ENCODE data around the gene SORBS2. TPM values are rescaled to one million over a fixed set of nuclear protein-coding genes. Genes with fewer than 3 reads are reported as not detected.

Gene SORBS2
- polyA plus RNA-seq, 3 donors: 63.0 to 86.9 (median 86.2) TPM

DNA sequence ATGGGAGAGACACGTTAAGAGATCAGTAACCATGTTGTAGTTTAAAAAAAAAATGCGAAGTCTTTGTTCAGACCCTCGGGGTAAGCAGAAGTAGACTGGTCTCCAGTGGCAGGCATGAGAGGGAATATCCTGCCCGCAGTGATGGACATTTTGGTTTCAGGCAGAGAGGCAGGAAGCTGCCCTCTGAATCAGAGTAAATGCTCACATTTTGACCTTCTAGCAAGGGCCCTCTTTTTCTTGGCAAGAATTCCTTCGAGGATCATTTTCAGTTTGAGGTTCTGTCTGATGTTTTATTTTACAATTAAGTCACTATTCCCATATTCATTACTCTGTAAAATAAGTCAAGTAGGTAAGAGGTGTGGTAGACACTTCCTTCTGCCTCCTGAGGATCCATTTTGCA lies 28.4 kb downstream of the SORBS2 start:
- no peak for DNase-seq (ENCODE audit: extremely low read depth in 1 of 11, low read depth in 9 of 11, low spot score in 4 of 11)

DNA sequence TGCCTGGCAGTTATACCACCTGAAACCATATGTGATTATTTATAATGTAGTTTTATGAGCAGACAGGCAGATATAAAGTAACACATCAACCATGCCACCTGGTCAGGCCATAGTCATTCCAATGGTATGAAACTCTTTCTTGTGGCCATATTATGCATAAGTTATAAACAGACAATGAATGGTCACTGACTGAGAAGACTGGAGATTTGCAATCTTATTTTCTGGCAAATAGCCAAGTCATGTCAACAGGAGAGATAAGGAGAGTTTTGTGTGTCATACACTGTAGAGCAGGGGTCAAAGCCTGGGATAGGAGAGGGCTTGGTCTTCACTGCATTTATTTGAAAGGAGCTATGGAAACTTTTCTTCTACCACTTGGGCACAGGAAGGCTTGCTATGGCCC lies 29.5 kb downstream of the SORBS2 start:
- DNase-seq (ENCODE audit: extremely low read depth in 1 of 11, low read depth in 9 of 11, low spot score in 4 of 11): no peak

- no peak for DNase-seq (ENCODE audit: extremely low read depth in 1 of 11, low read depth in 9 of 11, low spot score in 4 of 11)
These were observed 30.3 kb downstream of the SORBS2 start for GRCh38 chr4:185781555-185782215.

- DNase-seq (ENCODE audit: extremely low read depth in 1 of 11, low read depth in 9 of 11, low spot score in 4 of 11): no peak
These were observed 31.5 kb downstream of the SORBS2 start for GRCh38 chr4:185780472-185780871.

DNA sequence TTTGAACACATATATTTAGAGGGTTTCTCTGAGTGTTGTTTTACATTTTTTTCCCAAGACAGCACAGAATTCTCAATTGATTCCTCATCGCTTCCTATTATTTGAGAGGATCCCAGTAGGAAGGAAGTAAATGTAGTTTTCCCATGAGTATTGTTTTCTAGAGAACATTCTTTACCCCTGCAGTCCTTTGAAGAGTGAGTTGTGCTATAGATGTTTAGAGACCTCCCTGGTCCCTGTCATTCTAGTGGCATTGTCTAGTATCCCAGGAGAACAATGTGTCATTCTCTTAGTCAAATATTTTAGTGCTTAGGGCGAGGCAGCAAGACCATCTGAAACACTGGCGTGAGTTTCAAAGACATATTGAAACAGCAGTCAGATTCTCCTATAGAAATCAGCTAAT lies 32.5 kb downstream of the SORBS2 start:
- DNase-seq (ENCODE audit: extremely low read depth in 1 of 11, low read depth in 9 of 11, low spot score in 4 of 11): no peak

DNA sequence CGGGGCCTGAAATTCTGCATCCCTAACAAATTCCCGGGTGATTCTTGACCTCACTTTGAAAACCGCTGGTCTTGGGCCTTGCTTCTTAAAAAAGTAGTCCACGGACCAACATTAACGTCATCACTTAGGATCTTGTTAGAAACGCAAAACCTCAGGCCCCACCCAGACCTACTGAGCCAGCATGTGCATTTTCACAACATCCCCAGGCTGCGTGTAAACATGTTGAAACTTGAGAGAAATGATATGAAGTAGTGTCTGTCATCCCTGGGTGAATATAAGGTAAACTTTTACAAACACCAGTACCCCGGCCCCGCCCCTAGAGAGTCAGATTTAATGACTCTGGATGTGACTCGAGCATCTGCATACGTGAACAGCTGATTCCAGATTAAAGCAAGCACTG lies 33.7 kb downstream of the SORBS2 start:
- DNase-seq (ENCODE audit: extremely low read depth in 1 of 11, low read depth in 9 of 11, low spot score in 4 of 11): no peak

DNA sequence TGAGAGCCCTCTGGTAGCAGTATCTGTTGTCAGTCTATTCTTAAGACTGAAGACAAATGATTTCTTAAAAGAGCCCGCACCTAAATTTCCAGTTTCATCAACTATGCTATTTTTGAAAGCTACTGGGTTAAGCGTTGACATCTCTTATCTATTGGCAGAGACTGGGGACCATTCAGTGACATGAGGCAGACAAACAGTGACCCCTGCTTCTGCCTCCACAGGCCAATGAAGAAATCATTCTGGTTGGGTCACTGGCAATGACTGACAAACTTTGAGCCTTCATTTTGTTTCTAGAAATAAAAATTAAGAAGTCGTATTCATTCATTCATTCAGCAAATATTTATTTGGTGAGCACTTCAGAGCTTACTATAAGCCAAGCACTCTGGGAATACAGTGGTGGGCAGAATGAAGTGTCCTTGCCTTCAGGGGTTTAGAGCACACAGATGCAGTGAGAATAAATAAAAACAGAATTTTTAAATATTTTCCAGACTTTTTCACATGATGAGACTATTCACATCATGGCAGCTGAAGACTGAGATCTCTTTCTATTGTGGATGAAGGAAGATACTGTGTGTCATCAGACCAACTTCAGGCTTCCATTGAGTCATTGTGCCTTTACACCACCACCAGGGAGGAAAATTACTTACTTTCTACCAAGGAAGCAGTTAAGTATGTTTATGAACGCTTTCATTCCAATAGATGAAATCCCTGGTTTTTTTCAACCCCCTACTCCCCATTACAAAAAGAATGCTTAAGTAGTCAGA lies 36.0 kb downstream of the SORBS2 start:
- DNase-seq (ENCODE audit: extremely low read depth in 1 of 11, low read depth in 9 of 11, low spot score in 4 of 11): no peak

- peak in 1 of 11 donors; percentile 26 for DNase-seq (ENCODE audit: extremely low read depth in 1 of 11, low read depth in 9 of 11, low spot score in 4 of 11)
These were observed 36.9 kb downstream of the SORBS2 start for GRCh38 chr4:185774845-185775680.

GRCh38 chr4:185774131-185774653 lies 37.8 kb downstream of the SORBS2 start:
- peak in 1 of 11 donors; percentile 29 for DNase-seq (ENCODE audit: extremely low read depth in 1 of 11, low read depth in 9 of 11, low spot score in 4 of 11)

- no peak for DNase-seq (ENCODE audit: extremely low read depth in 1 of 11, low read depth in 9 of 11, low spot score in 4 of 11)
These were observed 38.6 kb downstream of the SORBS2 start for GRCh38 chr4:185773419-185773818.

- no peak for DNase-seq (ENCODE audit: extremely low read depth in 1 of 11, low read depth in 9 of 11, low spot score in 4 of 11)
These were observed 39.5 kb downstream of the SORBS2 start for GRCh38 chr4:185772391-185773093.

DNA sequence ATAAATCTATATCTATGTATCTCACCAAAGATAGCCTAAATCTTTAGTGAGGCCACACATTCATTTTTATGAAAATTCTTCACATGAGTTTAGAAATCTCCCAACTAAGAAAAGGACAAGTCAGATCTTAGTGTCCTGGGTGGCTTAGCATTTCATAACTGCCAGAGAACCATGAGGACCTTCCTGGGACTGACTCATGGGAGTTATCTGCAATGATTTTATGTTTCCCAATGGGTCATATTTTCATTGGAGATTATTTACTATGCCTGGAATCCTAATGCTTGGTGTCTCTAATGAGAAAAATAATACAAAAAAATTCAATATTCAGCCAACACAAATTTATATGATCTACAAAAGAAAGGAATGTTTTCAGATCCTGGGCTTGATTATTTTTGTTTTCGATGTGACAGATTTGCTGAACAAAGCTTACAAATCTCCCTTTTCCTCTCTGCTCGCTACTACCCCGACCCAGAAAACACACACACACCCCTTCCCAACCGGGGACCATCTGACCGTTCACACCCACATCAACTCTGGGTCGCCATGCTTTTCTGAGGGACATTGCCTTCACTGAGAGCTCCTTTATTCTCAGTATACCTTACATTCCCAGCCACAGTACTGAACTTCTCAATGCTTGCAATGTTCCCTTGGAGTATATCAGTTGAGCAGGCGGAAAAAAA lies 40.1 kb downstream of the SORBS2 start:
- DNase-seq (ENCODE audit: extremely low read depth in 1 of 11, low read depth in 9 of 11, low spot score in 4 of 11): no peak

GRCh38 chr4:185767528-185767927 lies 44.5 kb downstream of the SORBS2 start:
- no peak for DNase-seq (ENCODE audit: extremely low read depth in 1 of 11, low read depth in 9 of 11, low spot score in 4 of 11)

- no peak for DNase-seq (ENCODE audit: extremely low read depth in 1 of 11, low read depth in 9 of 11, low spot score in 4 of 11)
These were observed 47.1 kb downstream of the SORBS2 start for GRCh38 chr4:185764876-185765275.

DNA sequence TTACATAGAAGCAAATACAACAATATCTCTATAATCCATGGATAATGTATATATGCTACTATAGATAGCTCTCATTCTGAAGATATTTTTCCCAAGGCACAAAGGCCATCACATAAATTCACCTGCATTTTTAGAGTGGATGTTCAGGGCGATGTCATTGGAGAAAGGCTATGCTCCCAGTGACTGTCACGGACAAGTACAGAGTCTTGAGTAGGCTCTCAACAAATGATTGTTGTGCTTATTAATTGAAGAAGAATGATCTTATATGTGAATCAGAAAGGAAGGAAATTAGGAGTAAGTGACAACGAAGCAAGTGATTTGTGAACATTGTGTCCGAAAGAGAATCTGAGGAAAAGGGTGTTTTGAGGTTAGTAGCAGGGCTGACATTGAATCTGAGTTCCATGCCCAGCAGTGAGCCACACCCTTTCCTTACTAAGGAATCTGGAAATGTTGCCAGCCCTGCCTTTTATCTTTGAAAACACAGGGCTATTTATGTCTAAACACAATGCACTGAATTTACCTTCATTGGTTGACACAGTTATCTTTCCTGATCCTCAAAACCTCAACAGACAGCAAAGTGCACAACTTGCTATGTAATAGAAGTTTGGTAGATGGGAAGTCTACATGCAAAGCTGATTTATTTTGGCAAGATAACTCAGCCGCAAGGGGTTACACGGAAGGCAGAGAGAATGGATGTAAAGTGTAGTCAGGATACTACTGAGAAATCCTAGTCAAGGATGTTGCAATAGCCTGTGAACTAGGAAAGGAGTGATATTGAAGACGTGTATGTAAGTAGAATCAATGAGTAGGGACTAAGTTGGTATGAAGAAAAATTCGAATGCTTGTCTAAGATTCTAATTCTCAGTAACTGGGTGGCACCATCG lies 50.4 kb downstream of the SORBS2 start:
- no peak for DNase-seq (ENCODE audit: extremely low read depth in 1 of 11, low read depth in 9 of 11, low spot score in 4 of 11)

GRCh38 chr4:185758807-185759206 lies 53.2 kb downstream of the SORBS2 start:
- DNase-seq (ENCODE audit: extremely low read depth in 1 of 11, low read depth in 9 of 11, low spot score in 4 of 11): no peak

DNA sequence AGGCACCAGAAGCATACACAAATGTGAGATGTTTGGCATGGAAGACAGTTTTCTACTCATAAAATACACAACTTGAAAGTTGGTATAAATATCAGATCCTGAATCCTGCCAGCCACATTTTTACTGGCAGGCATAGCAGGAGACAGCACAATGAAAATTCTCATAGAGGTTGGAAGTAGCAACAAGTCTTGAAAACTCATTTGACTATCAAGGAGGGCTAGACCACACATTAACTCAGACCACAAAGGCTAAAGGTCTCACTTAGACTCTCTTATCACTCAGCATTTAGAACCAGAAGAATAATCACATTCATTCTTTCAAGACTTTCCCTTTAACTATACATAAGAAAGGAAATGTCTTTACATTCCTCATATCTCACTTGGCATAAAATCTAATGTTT lies 56.5 kb downstream of the SORBS2 start:
- DNase-seq (ENCODE audit: extremely low read depth in 1 of 11, low read depth in 9 of 11, low spot score in 4 of 11): no peak

DNA sequence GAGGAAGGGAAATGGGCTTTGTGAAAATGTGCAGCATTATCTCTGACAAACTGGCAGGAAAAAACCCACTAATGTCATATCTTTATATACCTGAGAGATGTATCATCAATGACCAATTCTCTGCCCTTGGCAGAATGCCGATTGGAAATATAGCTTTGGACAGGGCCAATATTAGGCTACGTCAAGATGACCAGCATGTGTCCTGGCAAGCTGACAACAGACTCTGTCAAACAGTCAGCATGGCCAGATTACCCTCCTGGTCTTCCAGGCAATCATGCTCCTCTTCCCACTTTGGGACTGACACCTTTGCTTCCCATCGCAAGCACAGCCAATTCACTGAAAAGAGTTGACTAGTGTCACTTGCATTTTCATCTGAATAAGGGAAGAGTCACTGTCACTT lies 57.0 kb downstream of the SORBS2 start:
- no peak for DNase-seq (ENCODE audit: extremely low read depth in 1 of 11, low read depth in 9 of 11, low spot score in 4 of 11)
